CD4-positive, alpha-beta T cell treated with Interleukin-6 for 4 hours (primary cell): Measurements from ENCODE around the gene CFAP221.

Source experiments
- DNase-seq: peaks from one replicate; pipeline ENCODE4 v3.0.0-alpha.2; 2020; ENCODE audit warnings: mixed read lengths

The CFAP221 gene

GRCh38 chr2:119544075-119544938, at the start of gene CFAP221:
CFAP221 (plus strand) TSS chr2:119544449; CDS start chr2:119546132, 1,683 bp downstream.
- DNase-seq = peak; percentile 23

- DNase-seq = no peak
These were observed 48.3 kb upstream of the CFAP221 start for GRCh38 chr2:119495948-119496347.

GRCh38 chr2:119496682-119497081, 47.6 kb upstream of the CFAP221 start:
- no peak for DNase-seq

GRCh38 chr2:119508756-119509155, 35.5 kb upstream of the CFAP221 start:
- DNase-seq = no peak

GRCh38 chr2:119511989-119512388, 32.3 kb upstream of the CFAP221 start:
- DNase-seq = no peak

- no peak for DNase-seq
These were observed 31.3 kb upstream of the CFAP221 start for GRCh38 chr2:119512946-119513345.

GRCh38 chr2:119513832-119514231, 30.4 kb upstream of the CFAP221 start:
- DNase-seq = no peak

GRCh38 chr2:119516121-119516520, 28.1 kb upstream of the CFAP221 start:
- DNase-seq = no peak

GRCh38 chr2:119517433-119517832, 26.8 kb upstream of the CFAP221 start:
- peak; percentile 28 for DNase-seq

- DNase-seq = no peak
These were observed 25.7 kb upstream of the CFAP221 start for GRCh38 chr2:119518401-119519056.

- no peak for DNase-seq
These were observed 25.2 kb upstream of the CFAP221 start for GRCh38 chr2:119519057-119519408.

GRCh38 chr2:119520696-119521432, 23.4 kb upstream of the CFAP221 start:
- DNase-seq = no peak

- no peak for DNase-seq
These were observed 22.7 kb upstream of the CFAP221 start for GRCh38 chr2:119521433-119522050.

- no peak for DNase-seq
These were observed 21.6 kb upstream of the CFAP221 start for GRCh38 chr2:119522671-119523070.

- no peak for DNase-seq
These were observed 20.8 kb upstream of the CFAP221 start for GRCh38 chr2:119523383-119523951.

GRCh38 chr2:119523952-119524694, 20.1 kb upstream of the CFAP221 start, which contains the start of gene SCTR:
SCTR (minus strand) TSS chr2:119524483; CDS start chr2:119524226, 257 bp downstream.
- DNase-seq = no peak

- no peak for DNase-seq
These were observed 18.6 kb upstream of the CFAP221 start for GRCh38 chr2:119525614-119526013.

- no peak for DNase-seq
These were observed 16.2 kb upstream of the CFAP221 start for GRCh38 chr2:119527999-119528398.

- DNase-seq = no peak
These were observed 13.0 kb upstream of the CFAP221 start for GRCh38 chr2:119531292-119531691.

- DNase-seq = no peak
These were observed 10.7 kb upstream of the CFAP221 start for GRCh38 chr2:119533560-119533959.

GRCh38 chr2:119536211-119536610, 8.0 kb upstream of the CFAP221 start:
- no peak for DNase-seq

GRCh38 chr2:119536707-119537106, 7.5 kb upstream of the CFAP221 start:
- DNase-seq = no peak
